Liver (tissue), 9 donors: Measurements from ENCODE around the gene SRC. TPM values are rescaled to one million over a fixed set of nuclear protein-coding genes. Genes with fewer than 3 reads are reported as not detected.

Experiments used
- DNase-seq: peaks from one replicate; pipeline ENCODE4 v3.0.0-alpha.2; 2017; ENCODE audit warnings: low spot score
- H3K27ac ChIP-seq, 2 donors: one replicate each; pipeline ENCODE4 v1.7.0; 2013; ENCODE audit warnings: inconsistent platforms in 2 of 2, low read length in 2 of 2, control low read depth in 1 of 2, low read depth in 1 of 2, mild to moderate bottlenecking in 1 of 2
- H3K27me3 ChIP-seq, 4 donors: one replicate each; pipeline versions ENCODE4 v1.6.1 to v1.7.0; 2013; ENCODE audit warnings: low read length in 3 of 4, inconsistent platforms in 1 of 4, mild to moderate bottlenecking in 1 of 4, moderate library complexity in 1 of 4; ENCODE audit not compliant: control insufficient read depth in 4 of 4, insufficient read depth in 4 of 4
- H3K36me3 ChIP-seq, 4 donors: one replicate each; pipeline versions ENCODE4 v1.6.1 to v1.7.0; 2013; ENCODE audit warnings: low read length in 3 of 4, mild to moderate bottlenecking in 3 of 4, low read depth in 1 of 4, moderate library complexity in 1 of 4; ENCODE audit not compliant: control insufficient read depth in 4 of 4, insufficient read depth in 3 of 4
- H3K4me1 ChIP-seq, 4 donors: one replicate each; pipeline versions ENCODE4 v1.6.1 to v1.7.0; 2013; ENCODE audit warnings: low read length in 3 of 4, mild to moderate bottlenecking in 3 of 4, moderate library complexity in 1 of 4; ENCODE audit not compliant: control insufficient read depth in 4 of 4, insufficient read depth in 4 of 4
- H3K4me3 ChIP-seq, 3 donors: one replicate each; pipeline versions ENCODE4 v1.6.1 to v1.7.0; 2013; ENCODE audit warnings: low read length in 3 of 3, control low read depth in 1 of 3, low read depth in 1 of 3, mild to moderate bottlenecking in 1 of 3
- H3K9ac ChIP-seq, 2 donors: one replicate each; pipeline ENCODE4 v1.7.0; 2013; ENCODE audit warnings: low read length in 2 of 2, mild to moderate bottlenecking in 2 of 2, moderate library complexity in 2 of 2, control low read depth in 1 of 2, low read depth in 1 of 2
- H3K9me3 ChIP-seq, 4 donors: one replicate each; pipeline versions ENCODE4 v1.6.1 to v1.7.0; 2013; ENCODE audit warnings: low read length in 3 of 4; ENCODE audit not compliant: control insufficient read depth in 4 of 4
- EGR1 ChIP-seq, 2 donors: IDR thresholded peaks; 2 replicates each; pipeline ENCODE4 v1.6.1; 2016 to 2018; ENCODE audit warnings: antibody characterized with exemption in 2 of 2, low read depth in 2 of 2
- FOXA1 ChIP-seq: IDR thresholded peaks from 2 replicates; pipeline ENCODE4 v1.6.1; 2016; ENCODE audit warnings: antibody characterized with exemption
- FOXA2 ChIP-seq: IDR thresholded peaks from 2 replicates; pipeline ENCODE4 v1.6.1; 2016; ENCODE audit warnings: antibody characterized with exemption
- GABPA ChIP-seq, 2 donors: IDR thresholded peaks in 1 of 2; conservative IDR thresholded peaks in 1 of 2; 2 replicates each; pipeline ENCODE4 v1.6.1; 2016; ENCODE audit warnings: antibody characterized with exemption in 2 of 2, mild to moderate bottlenecking in 1 of 2, moderate library complexity in 1 of 2
- HNF4A ChIP-seq, 2 donors: conservative IDR thresholded peaks; 2 replicates each; pipeline ENCODE4 v1.6.1; 2016; ENCODE audit warnings: antibody characterized with exemption in 2 of 2, mild to moderate bottlenecking in 2 of 2
- HNF4G ChIP-seq: IDR thresholded peaks from 2 replicates; pipeline ENCODE4 v1.6.1; 2016; ENCODE audit warnings: antibody characterized with exemption
- NR2F2 ChIP-seq: IDR thresholded peaks from 2 replicates; pipeline ENCODE4 v1.6.1; 2016; ENCODE audit warnings: antibody characterized with exemption
- RAD21 ChIP-seq, 2 donors: IDR thresholded peaks; 2 replicates each; pipeline ENCODE4 v1.6.1; 2016; ENCODE audit warnings: antibody characterized with exemption in 2 of 2, mild to moderate bottlenecking in 2 of 2
- RXRA ChIP-seq, 2 donors: IDR thresholded peaks; 2 replicates each; pipeline ENCODE4 v1.6.1; 2017 to 2018; ENCODE audit warnings: antibody characterized with exemption in 2 of 2, mild to moderate bottlenecking in 1 of 2
- SP1 ChIP-seq: IDR thresholded peaks from 2 replicates; pipeline ENCODE4 v1.6.1; 2018; ENCODE audit warnings: antibody characterized with exemption, mild to moderate bottlenecking
- TAF1 ChIP-seq: conservative IDR thresholded peaks from 2 replicates; pipeline ENCODE4 v1.6.1; 2016; ENCODE audit warnings: antibody characterized with exemption, mild to moderate bottlenecking
- YY1 ChIP-seq: IDR thresholded peaks from 2 replicates; pipeline ENCODE4 v1.6.1; 2016; ENCODE audit warnings: antibody characterized with exemption, mild to moderate bottlenecking
- WGBS: extraction: QIAGEN DNeasy Blood & Tissue Kit; methylation state at CpG from one replicate; pipeline ENCODE4 v1.1.7; 2013; 5-methylcytosine and 5-hydroxymethylcytosine counted together
- polyA plus RNA-seq, 2 donors: library from polyadenylated mRNA; stranded (reverse) in 1 of 2; unstranded in 1 of 2; fragments of 200-250 nt in 1 of 2; fragments of >200 nt in 1 of 2; fragmentation: Nextera tagmentation in 1 of 2; extraction: Ambion mirVana in 1 of 2; gene quantifications; one replicate each; pipeline versions ENCODE4 v1.2.1 to v1.2.3, GENCODE V29; 2013 to 2015
- total RNA-seq, 2 donors: library from RNA; depleted of rRNA; stranded (reverse); fragments of >200 nt; gene quantifications; one replicate each; pipeline ENCODE4 v1.2.3, GENCODE V29; 2014
- TF ChIP-seq, protein P1 (sequence below): IDR thresholded peaks from 2 replicates; pipeline ENCODE4 v1.6.1; 2016; ENCODE audit warnings: antibody characterized with exemption, mild to moderate bottlenecking
- TF ChIP-seq, protein P2 (sequence below): IDR thresholded peaks from 2 replicates; pipeline ENCODE4 v1.6.1; 2016; ENCODE audit warnings: antibody characterized with exemption
- TF ChIP-seq, protein P3 (sequence below): fragments of 150-350 bp; IDR thresholded peaks from 2 replicates; pipeline ENCODE4 v1.5.1; 2017; ENCODE audit warnings: improper control_type of control experiment, low read depth, low read length; ENCODE audit not compliant: missing input control
- TF ChIP-seq, protein P4 (sequence below): IDR thresholded peaks from 2 replicates; pipeline ENCODE4 v1.6.1; 2016; ENCODE audit warnings: antibody characterized with exemption
- donor health status: healthy.
- donor health status: healthy.
- donor health status: healthy.
- donor health status: healthy.
- donor health status: healthy.

SRC gene
- total and polyA plus RNA-seq, 4 donors, result 3.3 to 21.2 (median 5.4) TPM

DNA sequence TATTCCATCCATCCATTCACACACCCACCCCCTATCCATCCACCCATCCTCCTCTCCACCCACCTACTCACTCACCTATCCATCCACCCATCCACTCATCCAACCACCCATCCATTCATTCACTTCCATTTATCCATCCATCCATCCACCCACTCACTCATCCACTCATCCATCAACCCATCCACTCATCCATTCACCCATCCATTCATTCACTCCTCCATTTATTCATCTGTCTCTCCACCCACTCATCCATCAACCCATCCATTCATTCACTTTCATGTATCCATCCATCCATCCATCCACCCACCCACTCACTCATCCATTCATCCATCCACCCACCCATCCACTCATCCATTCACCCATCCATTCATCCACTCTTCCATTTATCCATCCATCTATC is 84.1 kb downstream of the SRC start:
- Histone ChIP-seq H3K27me3 (peaks cover 0 to 12% (median 0%) of the 10 kb centered on the region in 4 donors), H3K36me3 (no peaks in the 10 kb centered on the region), H3K27ac (no peak overlapping the region), H3K9me3 (no peaks in the 10 kb centered on the region), H3K4me3 (no peak overlapping the region), H3K4me1 (no peaks in the 10 kb centered on the region), H3K9ac (no peak overlapping the region)
- TF ChIP-seq SP1, result no peak
- TF ChIP-seq RAD21 (IDR thresholded peaks at IDR 0.05), result no peak
- TF ChIP-seq NR2F2, result no peak
- TF ChIP-seq, protein P1, sequence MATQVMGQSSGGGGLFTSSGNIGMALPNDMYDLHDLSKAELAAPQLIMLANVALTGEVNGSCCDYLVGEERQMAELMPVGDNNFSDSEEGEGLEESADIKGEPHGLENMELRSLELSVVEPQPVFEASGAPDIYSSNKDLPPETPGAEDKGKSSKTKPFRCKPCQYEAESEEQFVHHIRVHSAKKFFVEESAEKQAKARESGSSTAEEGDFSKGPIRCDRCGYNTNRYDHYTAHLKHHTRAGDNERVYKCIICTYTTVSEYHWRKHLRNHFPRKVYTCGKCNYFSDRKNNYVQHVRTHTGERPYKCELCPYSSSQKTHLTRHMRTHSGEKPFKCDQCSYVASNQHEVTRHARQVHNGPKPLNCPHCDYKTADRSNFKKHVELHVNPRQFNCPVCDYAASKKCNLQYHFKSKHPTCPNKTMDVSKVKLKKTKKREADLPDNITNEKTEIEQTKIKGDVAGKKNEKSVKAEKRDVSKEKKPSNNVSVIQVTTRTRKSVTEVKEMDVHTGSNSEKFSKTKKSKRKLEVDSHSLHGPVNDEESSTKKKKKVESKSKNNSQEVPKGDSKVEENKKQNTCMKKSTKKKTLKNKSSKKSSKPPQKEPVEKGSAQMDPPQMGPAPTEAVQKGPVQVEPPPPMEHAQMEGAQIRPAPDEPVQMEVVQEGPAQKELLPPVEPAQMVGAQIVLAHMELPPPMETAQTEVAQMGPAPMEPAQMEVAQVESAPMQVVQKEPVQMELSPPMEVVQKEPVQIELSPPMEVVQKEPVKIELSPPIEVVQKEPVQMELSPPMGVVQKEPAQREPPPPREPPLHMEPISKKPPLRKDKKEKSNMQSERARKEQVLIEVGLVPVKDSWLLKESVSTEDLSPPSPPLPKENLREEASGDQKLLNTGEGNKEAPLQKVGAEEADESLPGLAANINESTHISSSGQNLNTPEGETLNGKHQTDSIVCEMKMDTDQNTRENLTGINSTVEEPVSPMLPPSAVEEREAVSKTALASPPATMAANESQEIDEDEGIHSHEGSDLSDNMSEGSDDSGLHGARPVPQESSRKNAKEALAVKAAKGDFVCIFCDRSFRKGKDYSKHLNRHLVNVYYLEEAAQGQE, result no peak
- TF ChIP-seq FOXA1, result no peak
- no peak for TF ChIP-seq RXRA (IDR thresholded peaks at IDR 0.05)
- no peak for TF ChIP-seq HNF4A (conservative IDR thresholded peaks at IDR 0.05)
- TF ChIP-seq, protein P2, sequence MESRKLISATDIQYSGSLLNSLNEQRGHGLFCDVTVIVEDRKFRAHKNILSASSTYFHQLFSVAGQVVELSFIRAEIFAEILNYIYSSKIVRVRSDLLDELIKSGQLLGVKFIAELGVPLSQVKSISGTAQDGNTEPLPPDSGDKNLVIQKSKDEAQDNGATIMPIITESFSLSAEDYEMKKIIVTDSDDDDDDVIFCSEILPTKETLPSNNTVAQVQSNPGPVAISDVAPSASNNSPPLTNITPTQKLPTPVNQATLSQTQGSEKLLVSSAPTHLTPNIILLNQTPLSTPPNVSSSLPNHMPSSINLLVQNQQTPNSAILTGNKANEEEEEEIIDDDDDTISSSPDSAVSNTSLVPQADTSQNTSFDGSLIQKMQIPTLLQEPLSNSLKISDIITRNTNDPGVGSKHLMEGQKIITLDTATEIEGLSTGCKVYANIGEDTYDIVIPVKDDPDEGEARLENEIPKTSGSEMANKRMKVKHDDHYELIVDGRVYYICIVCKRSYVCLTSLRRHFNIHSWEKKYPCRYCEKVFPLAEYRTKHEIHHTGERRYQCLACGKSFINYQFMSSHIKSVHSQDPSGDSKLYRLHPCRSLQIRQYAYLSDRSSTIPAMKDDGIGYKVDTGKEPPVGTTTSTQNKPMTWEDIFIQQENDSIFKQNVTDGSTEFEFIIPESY, result no peak
- TF ChIP-seq, protein P3, sequence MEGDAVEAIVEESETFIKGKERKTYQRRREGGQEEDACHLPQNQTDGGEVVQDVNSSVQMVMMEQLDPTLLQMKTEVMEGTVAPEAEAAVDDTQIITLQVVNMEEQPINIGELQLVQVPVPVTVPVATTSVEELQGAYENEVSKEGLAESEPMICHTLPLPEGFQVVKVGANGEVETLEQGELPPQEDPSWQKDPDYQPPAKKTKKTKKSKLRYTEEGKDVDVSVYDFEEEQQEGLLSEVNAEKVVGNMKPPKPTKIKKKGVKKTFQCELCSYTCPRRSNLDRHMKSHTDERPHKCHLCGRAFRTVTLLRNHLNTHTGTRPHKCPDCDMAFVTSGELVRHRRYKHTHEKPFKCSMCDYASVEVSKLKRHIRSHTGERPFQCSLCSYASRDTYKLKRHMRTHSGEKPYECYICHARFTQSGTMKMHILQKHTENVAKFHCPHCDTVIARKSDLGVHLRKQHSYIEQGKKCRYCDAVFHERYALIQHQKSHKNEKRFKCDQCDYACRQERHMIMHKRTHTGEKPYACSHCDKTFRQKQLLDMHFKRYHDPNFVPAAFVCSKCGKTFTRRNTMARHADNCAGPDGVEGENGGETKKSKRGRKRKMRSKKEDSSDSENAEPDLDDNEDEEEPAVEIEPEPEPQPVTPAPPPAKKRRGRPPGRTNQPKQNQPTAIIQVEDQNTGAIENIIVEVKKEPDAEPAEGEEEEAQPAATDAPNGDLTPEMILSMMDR, result no peak
- no peak for TF ChIP-seq HNF4G
- TF ChIP-seq TAF1, result no peak
- DNase-seq, result no peak

DNA sequence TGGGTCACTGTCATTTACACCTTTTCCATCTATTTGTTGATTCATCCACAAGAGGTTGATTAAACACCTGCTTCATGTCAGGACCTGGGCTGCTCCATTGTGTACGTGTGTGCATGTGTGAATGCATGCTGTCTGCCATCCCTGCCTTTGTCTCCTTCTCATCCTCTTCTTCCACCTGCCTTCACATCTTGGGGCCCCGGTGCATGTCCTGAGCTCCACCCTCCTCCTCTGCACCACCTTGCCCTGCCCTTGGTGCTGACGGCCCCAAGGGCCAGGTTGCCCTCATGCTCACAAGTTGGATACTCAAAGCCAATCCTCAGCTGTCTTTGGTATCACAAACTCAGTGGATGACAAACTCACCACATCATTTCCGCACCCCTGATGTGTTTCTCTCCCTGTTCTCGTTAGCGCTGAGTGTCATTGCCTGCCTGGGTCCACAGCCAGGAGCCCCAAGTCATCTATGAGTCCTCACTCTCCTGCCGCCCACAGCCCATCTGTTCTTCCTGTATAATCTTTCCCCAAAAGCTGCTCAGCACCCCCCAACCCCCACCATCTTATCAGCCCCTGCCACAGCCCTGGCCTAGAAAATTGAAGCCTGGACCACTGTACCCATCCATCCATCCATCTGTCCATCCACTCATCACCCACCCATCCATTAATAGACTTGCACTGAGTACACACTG is 85.0 kb downstream of the SRC start:
- 73% methylated on average over 7 of the region's 7 CpGs for WGBS
- no peaks in the 10 kb centered on the region for H3K36me3 ChIP-seq
- H3K9ac ChIP-seq, result no peak overlapping the region
- no peak overlapping the region for H3K27ac ChIP-seq
- DNase-seq, result no peak
- H3K4me1 ChIP-seq, result no peaks in the 10 kb centered on the region
- H3K9me3 ChIP-seq, result no peaks in the 10 kb centered on the region
- H3K27me3 ChIP-seq, result peaks cover 0 to 5% (median 0%) of the 10 kb centered on the region in 4 donors
- H3K4me3 ChIP-seq, result no peak overlapping the region
- TF ChIP-seq, protein P4, sequence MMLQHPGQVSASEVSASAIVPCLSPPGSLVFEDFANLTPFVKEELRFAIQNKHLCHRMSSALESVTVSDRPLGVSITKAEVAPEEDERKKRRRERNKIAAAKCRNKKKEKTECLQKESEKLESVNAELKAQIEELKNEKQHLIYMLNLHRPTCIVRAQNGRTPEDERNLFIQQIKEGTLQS, result no peak
- TF ChIP-seq FOXA2 (no peak), RXRA (IDR thresholded peaks at IDR 0.05) (no peak), YY1 (no peak), GABPA (IDR thresholded peaks at IDR 0.05 in 1 of 2, conservative IDR thresholded peaks at IDR 0.05 in 1 of 2) (no peak), EGR1 (IDR thresholded peaks at IDR 0.05; ENCODE audit: low read depth in 2 of 2) (no peak)
- TF ChIP-seq, protein P2, result no peak
